C4-2B (cell line): ENCODE results near the gene MTMR12.

Source experiments
- CTCF ChIP-seq: fragments of 450-650 bp; conservative IDR thresholded peaks from 2 replicates; pipeline ENCODE4 v1.5.1; 2017; ENCODE audit warnings: mild to moderate bottlenecking
- ZFX ChIP-seq: fragments of 450-650 bp; IDR thresholded peaks from 2 replicates; pipeline ENCODE4 v1.6.1; 2017

DNA sequence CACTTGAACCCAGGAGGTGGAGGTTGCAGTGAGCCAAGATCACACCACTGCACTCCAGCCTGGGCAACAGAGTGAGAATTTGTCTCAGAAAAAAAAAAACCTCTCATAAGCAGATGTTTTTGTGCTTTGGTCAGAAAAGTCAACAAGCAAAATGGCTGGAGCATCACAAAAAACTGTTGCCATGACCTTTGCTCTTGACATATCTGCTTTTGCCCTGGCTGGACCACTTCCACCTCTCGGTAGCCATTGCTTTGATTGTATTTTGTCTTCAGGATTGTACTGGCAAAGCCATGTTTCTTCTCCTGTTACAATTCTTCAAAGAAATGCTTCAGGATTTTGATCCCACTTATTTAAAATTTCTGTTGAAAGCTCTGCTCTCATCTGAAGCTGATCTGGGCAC is 67.0 kb downstream of the MTMR12 start:
- TF ChIP-seq CTCF: no peak
- TF ChIP-seq ZFX: no peak
